HepG2 (cell line): ENCODE measurements around the gene CTSV. TPM values are rescaled to one million over a fixed set of nuclear protein-coding genes. Genes with fewer than 3 reads are reported as not detected.

ENCODE experiments used
- GATAD2A ChIP-seq: IDR thresholded peaks from 2 replicates; pipeline ENCODE4 v1.6.1; 2016
- IRF2 ChIP-seq: IDR thresholded peaks from 2 replicates; pipeline ENCODE4 v1.6.1; 2018; ENCODE audit warnings: missing genetic modification reagents, missing compliant biosample characterization
- KIAA2018 ChIP-seq: sonication (generic); formaldehyde crosslinking; IDR thresholded peaks from 2 replicates; pipeline ENCODE4 v1.5.0; 2020; ENCODE audit warnings: mild to moderate bottlenecking, missing genetic modification reagents, borderline replicate concordance
- NFATC3 ChIP-seq: sonication (generic); formaldehyde crosslinking; IDR thresholded peaks from 2 replicates; pipeline ENCODE4 v1.5.1; 2020; ENCODE audit warnings: mild to moderate bottlenecking, missing genetic modification reagents
- PRDM10 ChIP-seq: sonication (generic); formaldehyde crosslinking; IDR thresholded peaks from 2 replicates; pipeline ENCODE4 v1.4.0; 2020; ENCODE audit warnings: low read depth, missing genetic modification reagents
- TFE3 ChIP-seq: IDR thresholded peaks from 2 replicates; pipeline ENCODE4 v1.6.1; 2016
- ZFP41 ChIP-seq: sonication (generic); formaldehyde crosslinking; IDR thresholded peaks from 2 replicates; pipeline ENCODE4 v1.4.0; 2020; ENCODE audit warnings: mild to moderate bottlenecking, missing genetic modification reagents, borderline replicate concordance
- ZNF362 ChIP-seq: sonication (generic); formaldehyde crosslinking; IDR thresholded peaks from 2 replicates; pipeline ENCODE4 v1.4.0; 2020; ENCODE audit warnings: missing genetic modification reagents, mild to moderate bottlenecking, borderline replicate concordance
- ZSCAN5A ChIP-seq: sonication (generic); formaldehyde crosslinking; IDR thresholded peaks from 2 replicates; pipeline ENCODE4 v1.8.0; 2022; ENCODE audit warnings: mild to moderate bottlenecking, missing genetic modification reagents, borderline replicate concordance
- polyA plus RNA-seq, 8 experiments: library from polyadenylated mRNA; depleted of rRNA in 3 of 8; stranded (reverse) in 7 of 8; unstranded in 1 of 8; fragments of >200 nt; fragmentation: Illumina TruSeq in 4 of 8; extraction: Trizol in 4 of 8; gene quantifications; 2 replicates each; pipeline versions ENCODE4 v1.2.1 to v1.2.3, GENCODE V29; 2011 to 2016; ENCODE audit warnings: low read depth in 4 of 8, missing spikeins in 1 of 8, mixed read lengths in 1 of 8; ENCODE audit not compliant: insufficient read depth in 1 of 8
- total RNA-seq, 5 experiments: library from RNA; depleted of rRNA; stranded (reverse); fragments of >200 nt; fragmentation: Illumina TruSeq; extraction: Trizol; gene quantifications; 2 replicates each; pipeline ENCODE4 v1.2.3, GENCODE V29; 2016; ENCODE audit warnings: low read depth in 1 of 5
- TF ChIP-seq, protein P1 (sequence below), 2 experiments: fragments of 450-650 bp in 1 of 2; sonication (generic) in 1 of 2; formaldehyde crosslinking; IDR thresholded peaks; 2 replicates each; pipeline versions ENCODE4 v1.5.0 to v1.8.0; 2020 to 2022; ENCODE audit warnings: mild to moderate bottlenecking in 1 of 2, missing genetic modification reagents in 1 of 2

The CTSV gene
- total and polyA plus RNA-seq, 2 of the 13 experiments (the other 11 are each of a cell fraction or from before 2014, with no cell fraction given), result 10.6 to 12.6 TPM

GRCh38 chr9:97075289-97075985 is 36.5 kb upstream of the CTSV start (continued):
- TF ChIP-seq PRDM10 (no peak), TFE3 (no peak), ZSCAN5A (no peak), KIAA2018 (CRISPR knock-in tag) (no peak), IRF2 (no peak), ZNF362 (CRISPR knock-in tag) (peak; percentile 72; the same call in 1 of the 2 replicates), NFATC3 (CRISPR knock-in tag) (no peak), ZFP41 (no peak), GATAD2A (CRISPR knock-in tag) (peak; percentile 72; the same call in 1 of the 2 replicates)
- TF ChIP-seq, protein P1, sequence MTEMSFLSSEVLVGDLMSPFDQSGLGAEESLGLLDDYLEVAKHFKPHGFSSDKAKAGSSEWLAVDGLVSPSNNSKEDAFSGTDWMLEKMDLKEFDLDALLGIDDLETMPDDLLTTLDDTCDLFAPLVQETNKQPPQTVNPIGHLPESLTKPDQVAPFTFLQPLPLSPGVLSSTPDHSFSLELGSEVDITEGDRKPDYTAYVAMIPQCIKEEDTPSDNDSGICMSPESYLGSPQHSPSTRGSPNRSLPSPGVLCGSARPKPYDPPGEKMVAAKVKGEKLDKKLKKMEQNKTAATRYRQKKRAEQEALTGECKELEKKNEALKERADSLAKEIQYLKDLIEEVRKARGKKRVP (CRISPR knock-in tag; IDR thresholded peaks at IDR 0.05), result no peak
